CD4-positive, alpha-beta T cell treated with Interleukin-10 for 1 hour (primary cell): ENCODE data around the gene CCDC127.

ENCODE experiments used
- DNase-seq: peaks from one replicate; pipeline ENCODE4 v3.0.0-alpha.2; 2020

Gene CCDC127

GRCh38 chr5:188488-189481 is 29.2 kb downstream of the CCDC127 start:
- peak; percentile 88 for DNase-seq

DNA sequence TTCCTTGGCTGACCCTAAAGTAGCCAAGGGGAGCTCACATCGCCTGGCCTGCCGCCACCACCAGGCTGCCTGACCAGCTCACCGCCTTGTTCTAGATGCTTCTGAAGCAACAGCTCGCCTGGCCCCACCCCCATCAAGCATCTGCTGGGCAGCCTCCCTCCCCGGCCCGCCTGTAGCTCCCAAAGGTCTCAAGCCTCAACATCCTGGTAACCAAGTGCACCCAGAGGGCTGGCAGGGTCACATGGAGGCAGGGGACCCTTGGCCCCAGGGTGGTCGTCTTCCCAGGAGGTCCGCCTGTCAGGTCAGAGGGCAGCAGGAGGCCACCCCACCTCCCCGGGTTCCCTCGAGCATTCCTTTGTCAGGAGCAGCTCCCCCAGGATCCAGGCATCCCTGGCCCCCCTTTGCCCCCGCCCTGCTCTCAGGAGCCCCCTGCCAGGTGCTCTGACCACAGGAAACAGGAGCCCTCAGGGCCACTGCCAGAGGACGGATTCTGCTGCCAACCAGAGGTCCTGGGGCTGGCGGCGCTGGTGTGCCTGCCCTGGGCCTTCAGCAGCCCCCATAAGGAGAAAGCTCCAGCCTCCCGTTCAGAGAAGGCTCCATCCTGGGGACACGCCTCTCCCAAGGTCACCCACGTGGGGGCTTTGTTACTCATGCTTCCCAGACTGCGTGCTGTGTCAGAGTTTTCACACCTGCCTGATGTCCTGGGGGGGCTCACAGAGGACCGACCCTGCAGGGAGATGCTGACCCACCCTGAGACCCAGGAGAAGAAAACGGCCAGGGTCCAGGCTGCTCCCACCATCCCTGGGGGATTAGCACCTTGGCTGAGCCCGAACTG is 30.1 kb downstream of the CCDC127 start:
- no peak for DNase-seq

GRCh38 chr5:187042-187431 is 30.9 kb downstream of the CCDC127 start:
- no peak for DNase-seq

GRCh38 chr5:186091-187041 is 31.6 kb downstream of the CCDC127 start:
- DNase-seq, result no peak

GRCh38 chr5:185095-186070 is 32.6 kb downstream of the CCDC127 start:
- DNase-seq, result no peak

DNA sequence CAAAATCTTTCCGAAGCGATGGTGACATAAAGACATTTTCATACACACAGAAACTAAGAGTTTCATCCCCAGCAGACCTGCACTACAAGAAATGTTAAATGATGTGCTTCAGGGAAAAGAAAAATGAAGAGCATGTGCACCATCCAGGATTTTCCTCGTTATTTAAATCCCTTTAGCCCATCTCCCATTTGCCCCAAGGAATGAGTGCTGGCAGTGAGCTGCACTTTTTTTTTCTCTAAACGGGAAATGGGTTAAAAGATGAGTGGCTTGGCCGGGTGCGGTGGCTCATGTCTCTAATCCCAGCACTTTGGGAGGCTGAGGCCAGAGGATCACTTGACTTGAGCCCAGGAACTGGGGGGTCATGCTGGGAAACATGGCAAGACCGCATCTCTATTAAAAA is 33.5 kb downstream of the CCDC127 start:
- no peak for DNase-seq

DNA sequence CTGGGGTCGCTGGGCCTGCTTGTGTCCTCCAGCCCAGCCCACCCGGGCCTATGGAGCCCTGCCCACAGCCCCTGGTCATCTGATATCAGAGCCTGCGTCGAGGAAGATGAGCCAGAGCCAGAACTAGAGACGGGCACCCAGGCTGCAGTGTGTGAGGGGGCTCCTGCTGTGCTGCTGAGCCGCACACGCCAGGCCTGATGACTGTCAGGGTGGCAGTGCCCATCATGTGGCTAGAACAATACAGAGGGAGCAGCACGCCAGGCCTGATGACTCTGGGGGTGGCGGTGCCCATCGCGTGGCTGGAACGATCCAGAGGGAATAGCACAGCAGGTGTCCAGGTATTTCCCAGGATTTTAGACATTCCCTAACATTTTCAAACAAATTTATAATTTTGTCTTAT is 35.8 kb downstream of the CCDC127 start:
- no peak for DNase-seq

- no peak for DNase-seq
These were observed 36.4 kb downstream of the CCDC127 start for GRCh38 chr5:181566-181965.

GRCh38 chr5:181160-181559 is 36.8 kb downstream of the CCDC127 start:
- DNase-seq, result no peak

- DNase-seq, result no peak
These were observed 37.6 kb downstream of the CCDC127 start for GRCh38 chr5:180286-180918.

- DNase-seq, result no peak
These were observed 38.6 kb downstream of the CCDC127 start for GRCh38 chr5:179401-179800.

DNA sequence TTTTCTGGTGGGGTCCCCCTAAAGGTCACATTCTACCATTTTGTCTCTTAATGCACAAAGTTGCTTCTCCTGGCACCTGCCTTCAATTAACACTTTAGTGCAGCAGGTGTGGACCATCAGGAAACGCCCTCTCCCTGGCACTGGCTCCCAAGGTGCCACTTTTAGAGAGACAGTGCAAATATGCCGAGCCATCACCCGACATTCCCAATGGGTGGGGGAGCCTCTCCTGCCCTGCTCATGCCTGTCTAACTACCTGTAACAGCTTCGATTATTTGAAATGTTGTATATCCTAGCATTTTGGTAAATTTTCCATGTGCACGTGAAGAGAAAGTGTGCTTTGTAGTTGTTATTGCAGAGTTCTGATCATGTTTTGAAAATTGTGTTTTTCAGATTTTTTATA is 39.8 kb downstream of the CCDC127 start:
- DNase-seq, result no peak

DNA sequence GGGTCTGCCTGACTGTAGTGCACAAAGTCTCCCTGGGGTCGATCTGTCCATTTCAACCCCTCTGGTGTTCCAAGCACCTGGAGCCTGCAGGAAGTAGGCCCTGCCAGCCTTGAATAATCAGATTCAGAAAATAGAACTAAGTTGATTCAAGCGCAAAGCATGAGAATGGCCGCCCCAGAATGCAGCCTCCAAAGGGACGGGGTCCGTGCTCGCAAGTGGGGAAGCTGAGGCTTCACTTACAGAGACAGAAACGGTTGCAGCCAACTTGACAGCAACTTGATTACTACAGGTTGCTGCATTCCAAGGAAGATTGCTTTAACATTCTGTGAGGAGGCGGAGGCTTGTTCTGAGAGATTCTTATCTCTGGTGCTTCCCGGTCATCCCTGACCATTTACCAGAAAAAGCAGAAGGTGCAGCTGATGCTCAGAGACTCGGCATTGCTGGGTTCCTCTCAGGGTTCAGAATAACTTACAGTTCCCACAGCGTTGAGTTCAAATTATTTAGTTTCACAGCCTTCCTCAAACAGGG is 41.6 kb downstream of the CCDC127 start:
- DNase-seq, result no peak

DNA sequence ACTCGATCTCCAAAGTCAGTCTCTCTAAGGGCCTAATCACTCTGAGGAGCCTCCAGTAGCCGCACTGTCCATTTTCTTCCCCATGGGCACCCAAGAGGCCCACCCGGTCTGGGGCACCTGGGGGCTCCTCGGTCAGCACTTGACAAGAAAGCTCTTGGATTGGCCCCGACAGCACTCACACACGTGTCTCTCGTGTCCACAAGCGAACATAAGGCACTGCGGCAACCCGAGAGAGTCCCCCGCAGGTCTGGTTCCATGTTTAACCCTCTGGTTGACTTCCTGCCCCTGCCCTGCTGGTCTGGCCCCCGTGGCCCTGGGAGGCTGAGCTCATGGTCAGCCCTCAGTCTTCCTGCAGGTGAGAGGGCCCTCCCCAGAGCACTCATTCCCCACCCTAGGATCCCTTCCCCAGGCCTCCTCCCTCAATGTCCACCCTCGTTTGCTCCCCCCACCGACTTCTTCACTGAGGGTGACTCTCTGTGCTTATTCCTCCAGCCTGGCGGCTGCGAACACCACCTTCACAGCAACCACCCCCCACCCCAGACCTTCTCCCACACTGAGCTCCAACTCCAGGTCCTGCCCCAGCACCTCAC is 43.0 kb downstream of the CCDC127 start:
- no peak for DNase-seq

GRCh38 chr5:174291-174600 is 43.7 kb downstream of the CCDC127 start:
- DNase-seq, result no peak

- no peak for DNase-seq
These were observed 44.3 kb downstream of the CCDC127 start for GRCh38 chr5:173392-174290.

- DNase-seq, result no peak
These were observed 45.1 kb downstream of the CCDC127 start for GRCh38 chr5:172841-173251.

GRCh38 chr5:172421-172820 is 45.5 kb downstream of the CCDC127 start:
- no peak for DNase-seq

- DNase-seq, result no peak
These were observed 46.1 kb downstream of the CCDC127 start for GRCh38 chr5:171801-172331.
